WI38 (cell line): Measurements from ENCODE around the gene FBXO24.

Experiments
- H3K4me3 ChIP-seq: 2 replicates; pipeline ENCODE4 v1.5.1; 2011; ENCODE audit warnings: low read depth, mild to moderate bottlenecking, control low read depth, low read length
- TF ChIP-seq, protein P1 (sequence below): IDR thresholded peaks from 2 replicates; pipeline ENCODE4 v1.5.1; 2012; ENCODE audit warnings: low read depth, mild to moderate bottlenecking, control low read depth, low read length

Gene FBXO24

DNA sequence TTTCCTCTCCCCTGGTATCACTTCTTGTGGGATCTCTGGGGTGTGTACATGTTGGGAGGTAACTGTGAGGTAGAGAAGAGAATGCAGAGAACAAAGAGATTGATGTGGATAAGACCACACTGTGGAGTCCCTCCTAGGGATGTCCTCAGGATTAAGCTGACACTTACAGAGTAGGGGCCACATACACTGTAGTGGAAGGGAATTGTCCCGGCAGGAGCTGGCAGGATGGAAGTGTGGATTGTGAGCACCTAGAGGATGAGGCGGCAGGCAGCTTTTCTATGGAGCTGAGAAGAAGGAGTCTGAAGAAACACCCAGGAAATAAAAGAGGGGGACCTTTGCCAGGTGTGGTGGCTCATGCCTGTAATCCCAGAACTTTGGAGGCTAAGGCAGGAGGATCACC lies 33.6 kb upstream of the FBXO24 start:
- TF ChIP-seq, protein P1, sequence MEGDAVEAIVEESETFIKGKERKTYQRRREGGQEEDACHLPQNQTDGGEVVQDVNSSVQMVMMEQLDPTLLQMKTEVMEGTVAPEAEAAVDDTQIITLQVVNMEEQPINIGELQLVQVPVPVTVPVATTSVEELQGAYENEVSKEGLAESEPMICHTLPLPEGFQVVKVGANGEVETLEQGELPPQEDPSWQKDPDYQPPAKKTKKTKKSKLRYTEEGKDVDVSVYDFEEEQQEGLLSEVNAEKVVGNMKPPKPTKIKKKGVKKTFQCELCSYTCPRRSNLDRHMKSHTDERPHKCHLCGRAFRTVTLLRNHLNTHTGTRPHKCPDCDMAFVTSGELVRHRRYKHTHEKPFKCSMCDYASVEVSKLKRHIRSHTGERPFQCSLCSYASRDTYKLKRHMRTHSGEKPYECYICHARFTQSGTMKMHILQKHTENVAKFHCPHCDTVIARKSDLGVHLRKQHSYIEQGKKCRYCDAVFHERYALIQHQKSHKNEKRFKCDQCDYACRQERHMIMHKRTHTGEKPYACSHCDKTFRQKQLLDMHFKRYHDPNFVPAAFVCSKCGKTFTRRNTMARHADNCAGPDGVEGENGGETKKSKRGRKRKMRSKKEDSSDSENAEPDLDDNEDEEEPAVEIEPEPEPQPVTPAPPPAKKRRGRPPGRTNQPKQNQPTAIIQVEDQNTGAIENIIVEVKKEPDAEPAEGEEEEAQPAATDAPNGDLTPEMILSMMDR = no peak
- no peak overlapping the region for H3K4me3 ChIP-seq

GRCh38 chr7:100553032-100553431 lies 33.1 kb upstream of the FBXO24 start:
- TF ChIP-seq, protein P1 = no peak
- H3K4me3 ChIP-seq = no peak overlapping the region

DNA sequence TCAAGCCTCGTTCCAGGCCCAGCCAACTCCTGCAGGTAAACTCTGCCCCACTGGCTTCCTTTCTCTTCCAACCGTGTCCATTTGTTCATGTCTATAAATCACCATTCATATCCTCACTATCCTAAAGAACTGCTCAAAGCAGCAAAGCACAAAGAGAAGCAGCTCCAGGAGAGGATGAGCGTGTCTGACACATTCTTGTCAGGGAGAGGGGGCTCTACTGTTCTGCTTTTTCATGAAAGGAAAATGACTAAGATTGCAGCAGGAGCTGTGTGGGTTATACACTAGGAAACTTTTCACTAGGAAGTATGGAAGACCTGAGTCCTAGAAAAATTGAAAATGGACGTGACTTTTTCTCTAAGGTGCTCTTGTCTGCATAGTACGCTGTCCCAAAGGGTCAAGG lies 30.4 kb upstream of the FBXO24 start:
- TF ChIP-seq, protein P1 = no peak

DNA sequence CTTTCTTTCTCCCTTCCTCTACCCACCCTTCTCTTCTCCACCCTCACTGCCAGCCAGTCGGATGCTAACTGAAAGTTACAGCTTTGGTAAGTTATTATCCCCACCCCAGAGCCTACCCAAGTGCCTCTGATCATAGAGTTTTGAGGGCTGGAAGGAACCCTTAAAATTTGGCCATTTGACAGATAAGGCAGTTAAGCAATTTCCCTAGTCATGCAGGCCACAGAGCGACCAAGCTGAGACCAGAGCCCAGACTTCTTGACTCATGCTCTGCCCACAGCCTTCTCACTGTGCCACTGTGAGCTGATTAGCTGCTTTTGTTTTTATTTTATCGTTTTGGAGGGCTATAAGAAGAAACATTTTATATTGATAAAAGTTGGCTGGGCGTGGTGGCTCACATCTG lies 29.6 kb upstream of the FBXO24 start:
- TF ChIP-seq, protein P1 = no peak
- no peak overlapping the region for H3K4me3 ChIP-seq

More for the DNA sequence above, 30.4 kb upstream of the FBXO24 start:
- H3K4me3 ChIP-seq = no peak overlapping the region

GRCh38 chr7:100559127-100559526 lies 27.0 kb upstream of the FBXO24 start:
- no peak overlapping the region for H3K4me3 ChIP-seq
- TF ChIP-seq, protein P1 = no peak

DNA sequence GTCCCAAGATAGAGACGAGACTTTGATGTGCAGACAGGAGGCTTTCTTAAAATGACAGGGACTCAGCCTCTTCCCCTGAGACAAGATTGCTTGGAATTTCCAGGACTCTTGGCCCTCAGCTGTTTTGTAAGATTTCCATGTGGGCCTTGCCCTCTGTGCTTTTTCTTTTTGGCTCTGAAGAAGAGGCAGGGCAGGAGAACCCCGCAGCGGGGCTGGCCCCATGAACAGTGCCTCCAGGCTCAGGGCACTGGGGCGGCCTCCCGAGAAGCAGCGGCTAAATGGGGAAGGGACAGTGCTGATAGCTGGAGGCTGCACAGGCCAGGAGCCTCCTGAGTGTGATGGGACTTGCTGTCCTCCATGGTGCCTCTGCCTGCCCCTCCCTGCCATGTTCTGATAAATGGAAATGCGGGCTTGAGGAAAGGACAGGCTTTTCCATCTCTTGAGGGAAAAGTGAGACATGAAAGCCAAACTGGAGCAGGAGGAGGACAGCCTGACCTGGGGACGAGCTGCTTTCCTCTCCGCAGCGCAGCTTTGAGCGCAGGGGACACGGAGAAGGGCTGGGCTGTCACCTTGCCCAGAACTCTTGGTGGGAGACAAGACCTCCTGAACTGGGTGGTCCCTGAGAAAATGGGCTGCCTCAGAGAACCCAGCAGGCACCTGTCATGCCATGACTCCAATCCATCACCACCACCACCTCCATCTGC lies 24.5 kb upstream of the FBXO24 start:
- TF ChIP-seq, protein P1 = no peak
- no peak overlapping the region for H3K4me3 ChIP-seq

- TF ChIP-seq, protein P1 = no peak
- H3K4me3 ChIP-seq = no peak overlapping the region
Measured at GRCh38 chr7:100562195-100563099, 23.7 kb upstream of the FBXO24 start.
